Measurements from ENCODE around the gene ITGB8. TPM values are rescaled to one million over a fixed set of nuclear protein-coding genes. Genes with fewer than 3 reads are reported as not detected.

The ITGB8 gene
- polyA plus RNA-seq, 1 donor from 2014 or later = 12.2 TPM

- no peak for TF ChIP-seq EZH2 (IDR thresholded peaks at IDR 0.05; ENCODE audit: borderline replicate concordance, insufficient read depth, low read length, poor library complexity, severe bottlenecking)
- TF ChIP-seq RAD21 (conservative IDR thresholded peaks at IDR 0.05) = no peak
- no peak for TF ChIP-seq EP300 (conservative IDR thresholded peaks at IDR 0.05; ENCODE audit: poor library complexity, severe bottlenecking)
- TF ChIP-seq, protein P1, sequence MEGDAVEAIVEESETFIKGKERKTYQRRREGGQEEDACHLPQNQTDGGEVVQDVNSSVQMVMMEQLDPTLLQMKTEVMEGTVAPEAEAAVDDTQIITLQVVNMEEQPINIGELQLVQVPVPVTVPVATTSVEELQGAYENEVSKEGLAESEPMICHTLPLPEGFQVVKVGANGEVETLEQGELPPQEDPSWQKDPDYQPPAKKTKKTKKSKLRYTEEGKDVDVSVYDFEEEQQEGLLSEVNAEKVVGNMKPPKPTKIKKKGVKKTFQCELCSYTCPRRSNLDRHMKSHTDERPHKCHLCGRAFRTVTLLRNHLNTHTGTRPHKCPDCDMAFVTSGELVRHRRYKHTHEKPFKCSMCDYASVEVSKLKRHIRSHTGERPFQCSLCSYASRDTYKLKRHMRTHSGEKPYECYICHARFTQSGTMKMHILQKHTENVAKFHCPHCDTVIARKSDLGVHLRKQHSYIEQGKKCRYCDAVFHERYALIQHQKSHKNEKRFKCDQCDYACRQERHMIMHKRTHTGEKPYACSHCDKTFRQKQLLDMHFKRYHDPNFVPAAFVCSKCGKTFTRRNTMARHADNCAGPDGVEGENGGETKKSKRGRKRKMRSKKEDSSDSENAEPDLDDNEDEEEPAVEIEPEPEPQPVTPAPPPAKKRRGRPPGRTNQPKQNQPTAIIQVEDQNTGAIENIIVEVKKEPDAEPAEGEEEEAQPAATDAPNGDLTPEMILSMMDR (IDR thresholded peaks at IDR 0.05; ENCODE audit: poor library complexity, severe bottlenecking) = no peak
- TF ChIP-seq POLR2AphosphoS5 (IDR thresholded peaks at IDR 0.05) = no peak
- Histone ChIP-seq H3K27ac (ENCODE audit: low read length) (no peak overlapping the region), H3K9me3 (ENCODE audit: low read length) (no peaks in the 10 kb centered on the region)
These were observed 63.6 kb downstream of the ITGB8 start for GRCh38 chr7:20394284-20394683.

DNA sequence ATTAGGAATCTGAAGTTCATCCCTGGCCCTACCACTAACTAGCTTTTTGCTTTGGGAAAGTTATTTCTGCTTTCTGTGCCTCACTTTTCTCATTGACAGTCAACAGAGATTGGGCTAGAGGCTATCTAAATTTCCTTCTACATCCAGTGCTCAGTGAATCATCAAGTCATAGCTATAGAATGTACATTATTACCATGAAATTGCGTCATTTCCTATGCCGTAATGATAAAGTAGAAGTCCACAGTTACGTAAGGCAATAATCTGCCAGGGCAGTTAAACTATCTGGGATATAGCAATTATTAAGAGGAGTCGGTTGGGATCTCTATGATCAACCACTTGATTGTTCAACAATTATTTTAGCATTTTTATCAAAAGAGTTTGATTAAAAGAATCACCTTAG lies 64.4 kb downstream of the ITGB8 start:
- Histone ChIP-seq H3K27ac (ENCODE audit: low read length) (no peak overlapping the region), H3F3A (ENCODE audit: insufficient read depth, low read length, poor library complexity, severe bottlenecking) (no peaks in the 10 kb centered on the region), H3K9me3 (ENCODE audit: low read length) (no peaks in the 10 kb centered on the region), H3K36me3 (ENCODE audit: insufficient read depth, low read length) (no peaks in the 10 kb centered on the region), H3K27me3 (ENCODE audit: insufficient read depth, low read depth, low read length) (no peaks in the 10 kb centered on the region), H3K9me2 (ENCODE audit: insufficient read depth, low read length) (no peaks in the 10 kb centered on the region), H3K9ac (ENCODE audit: low read length) (no peak overlapping the region), H3K79me2 (replicated peaks; ENCODE audit: insufficient read depth, low read length) (no peaks in the 10 kb centered on the region), H3K4me3 (ENCODE audit: low read length) (no peak overlapping the region), H2AFZ (ENCODE audit: low read depth, low read length) (no peak overlapping the region), H4K20me1 (ENCODE audit: insufficient read depth) (no peaks in the 10 kb centered on the region), H3K4me2 (ENCODE audit: low read length) (no peak overlapping the region)
- no peak for TF ChIP-seq EP300 (conservative IDR thresholded peaks at IDR 0.05; ENCODE audit: poor library complexity, severe bottlenecking)
- no peak for TF ChIP-seq EZH2 (IDR thresholded peaks at IDR 0.05; ENCODE audit: borderline replicate concordance, insufficient read depth, low read length, poor library complexity, severe bottlenecking)
- no peak for TF ChIP-seq MXI1 (conservative IDR thresholded peaks at IDR 0.05; ENCODE audit: poor library complexity, severe bottlenecking)
- no peak for TF ChIP-seq REST (IDR thresholded peaks at IDR 0.05; ENCODE audit: borderline replicate concordance)
- TF ChIP-seq, protein P1 (IDR thresholded peaks at IDR 0.05; ENCODE audit: poor library complexity, severe bottlenecking) = no peak
- TF ChIP-seq RAD21 (conservative IDR thresholded peaks at IDR 0.05) = no peak
- no peak for TF ChIP-seq SMC3 (conservative IDR thresholded peaks at IDR 0.05; ENCODE audit: poor library complexity)
- no peak for TF ChIP-seq TAF1 (IDR thresholded peaks at IDR 0.05; ENCODE audit: low read depth)

More at GRCh38 chr7:20394284-20394683, 63.6 kb downstream of the ITGB8 start:
- no peak overlapping the region for H2AFZ ChIP-seq (ENCODE audit: low read depth, low read length)
- H3F3A ChIP-seq (ENCODE audit: insufficient read depth, low read length, poor library complexity, severe bottlenecking) = no peaks in the 10 kb centered on the region
- no peaks in the 10 kb centered on the region for H3K27me3 ChIP-seq (ENCODE audit: insufficient read depth, low read depth, low read length)
- no peaks in the 10 kb centered on the region for H4K20me1 ChIP-seq (ENCODE audit: insufficient read depth)
- no peak overlapping the region for H3K4me2 ChIP-seq (ENCODE audit: low read length)
- H3K4me3 ChIP-seq (ENCODE audit: low read length) = no peak overlapping the region
- no peak overlapping the region for H3K9ac ChIP-seq (ENCODE audit: low read length)
- no peaks in the 10 kb centered on the region for H3K79me2 ChIP-seq (replicated peaks; ENCODE audit: insufficient read depth, low read length)
- no peaks in the 10 kb centered on the region for H3K9me2 ChIP-seq (ENCODE audit: insufficient read depth, low read length)
- H3K36me3 ChIP-seq (ENCODE audit: insufficient read depth, low read length) = no peaks in the 10 kb centered on the region
